GM23248 (cell line): ENCODE results near the gene ETV5. TPM values are rescaled to one million over a fixed set of nuclear protein-coding genes. Genes with fewer than 3 reads are reported as not detected.

Source experiments
- DNase-seq: peaks from one replicate; pipeline ENCODE4 v3.0.0-alpha.2; 2015
- H2AFZ ChIP-seq: fragments of 200-600 bp; sonication (generic); 2 replicates; pipeline ENCODE4 v1.6.1; 2016; ENCODE audit warnings: antibody characterized with exemption
- H3F3A ChIP-seq: fragments of 200-600 bp; sonication (generic); 2 replicates; pipeline ENCODE4 v1.6.1; 2016; ENCODE audit warnings: mild to moderate bottlenecking, antibody characterized with exemption, mixed run types; ENCODE audit not compliant: insufficient read depth
- H3K27ac ChIP-seq: fragments of 200-600 bp; sonication (generic); 2 replicates; pipeline ENCODE4 v1.5.1; 2016; ENCODE audit warnings: mild to moderate bottlenecking
- H3K27me3 ChIP-seq: fragments of 200-600 bp; sonication (generic); replicated peaks from 2 replicates; pipeline ENCODE4 v1.6.1; 2016; ENCODE audit warnings: mild to moderate bottlenecking; ENCODE audit not compliant: insufficient read depth
- H3K36me3 ChIP-seq: fragments of 200-600 bp; sonication (generic); 2 replicates; pipeline ENCODE4 v1.6.1; 2016; ENCODE audit warnings: low read depth, mild to moderate bottlenecking
- H3K4me1 ChIP-seq: fragments of 200-600 bp; sonication (generic); 2 replicates; pipeline ENCODE4 v1.6.1; 2016; ENCODE audit warnings: mild to moderate bottlenecking; ENCODE audit not compliant: insufficient read depth
- H3K4me2 ChIP-seq: fragments of 200-600 bp; sonication (generic); one replicate; pipeline ENCODE4 v1.6.1; 2016; ENCODE audit warnings: mild to moderate bottlenecking; ENCODE audit not compliant: unreplicated experiment
- H3K4me3 ChIP-seq: fragments of 200-600 bp; sonication (generic); 2 replicates; pipeline ENCODE4 v1.5.1; 2016; ENCODE audit warnings: mild to moderate bottlenecking
- H3K79me2 ChIP-seq: fragments of 200-600 bp; sonication (generic); 2 replicates; pipeline ENCODE4 v1.6.1; 2016; ENCODE audit warnings: mild to moderate bottlenecking; ENCODE audit not compliant: insufficient read depth
- H3K9ac ChIP-seq: fragments of 200-600 bp; sonication (generic); 2 replicates; pipeline ENCODE4 v1.6.1; 2016; ENCODE audit warnings: mild to moderate bottlenecking
- H3K9me2 ChIP-seq: fragments of 200-600 bp; sonication (generic); 2 replicates; pipeline ENCODE4 v1.6.1; 2016; ENCODE audit warnings: mixed run types, mild to moderate bottlenecking, moderate library complexity; ENCODE audit not compliant: insufficient read depth
- H3K9me3 ChIP-seq: fragments of 200-600 bp; sonication (generic); one replicate; pipeline ENCODE4 v1.6.1; 2017; ENCODE audit warnings: low read depth
- H4K20me1 ChIP-seq: fragments of 200-600 bp; sonication (generic); 2 replicates; pipeline ENCODE4 v1.6.0; 2016; ENCODE audit not compliant: insufficient read depth
- EZH2 ChIP-seq: fragments of 200-600 bp; sonication (generic); IDR thresholded peaks from 2 replicates; pipeline ENCODE4 v1.6.1; 2018; ENCODE audit warnings: antibody characterized with exemption, mild to moderate bottlenecking; ENCODE audit not compliant: insufficient read depth, poor library complexity, severe bottlenecking
- EZH2phosphoT487 ChIP-seq: fragments of 200-600 bp; sonication (generic); IDR thresholded peaks from 2 replicates; pipeline ENCODE4 v1.6.1; 2018; ENCODE audit warnings: antibody characterized with exemption, moderate library complexity, mild to moderate bottlenecking, low read depth; ENCODE audit not compliant: insufficient read depth
- WGBS, 2 experiments: methylation state at CpG; one replicate each; pipeline ENCODE4 v1.1.6; 2015 to 2017; ENCODE audit warnings: low lambda C conversion rate in 2 of 2, low coverage in 1 of 2; ENCODE audit errors: missing lambda C conversion rate in 2 of 2; 5-methylcytosine and 5-hydroxymethylcytosine counted together
- in situ Hi-C: fragments of 300-500 bp; cut with MboI; formaldehyde crosslinking; loops from 2 replicates; pipeline ENCODE4 v1.15.0; 2020
- polyA plus RNA-seq: library from polyadenylated mRNA; unstranded; fragments of >200 nt; fragmentation: Nextera tagmentation; extraction: Ambion mirVana; gene quantifications from 2 replicates; pipeline ENCODE4 v1.2.1, GENCODE V29; 2016
- total RNA-seq: library from RNA; depleted of rRNA; stranded (reverse); fragments of >200 nt; shearing (Covaris generic); gene quantifications from 2 replicates; pipeline ENCODE4 v1.2.3, GENCODE V29; 2014

Gene ETV5
- total and polyA plus RNA-seq, 2 experiments from 2014 or later = 44.0 to 47.5 TPM

DNA sequence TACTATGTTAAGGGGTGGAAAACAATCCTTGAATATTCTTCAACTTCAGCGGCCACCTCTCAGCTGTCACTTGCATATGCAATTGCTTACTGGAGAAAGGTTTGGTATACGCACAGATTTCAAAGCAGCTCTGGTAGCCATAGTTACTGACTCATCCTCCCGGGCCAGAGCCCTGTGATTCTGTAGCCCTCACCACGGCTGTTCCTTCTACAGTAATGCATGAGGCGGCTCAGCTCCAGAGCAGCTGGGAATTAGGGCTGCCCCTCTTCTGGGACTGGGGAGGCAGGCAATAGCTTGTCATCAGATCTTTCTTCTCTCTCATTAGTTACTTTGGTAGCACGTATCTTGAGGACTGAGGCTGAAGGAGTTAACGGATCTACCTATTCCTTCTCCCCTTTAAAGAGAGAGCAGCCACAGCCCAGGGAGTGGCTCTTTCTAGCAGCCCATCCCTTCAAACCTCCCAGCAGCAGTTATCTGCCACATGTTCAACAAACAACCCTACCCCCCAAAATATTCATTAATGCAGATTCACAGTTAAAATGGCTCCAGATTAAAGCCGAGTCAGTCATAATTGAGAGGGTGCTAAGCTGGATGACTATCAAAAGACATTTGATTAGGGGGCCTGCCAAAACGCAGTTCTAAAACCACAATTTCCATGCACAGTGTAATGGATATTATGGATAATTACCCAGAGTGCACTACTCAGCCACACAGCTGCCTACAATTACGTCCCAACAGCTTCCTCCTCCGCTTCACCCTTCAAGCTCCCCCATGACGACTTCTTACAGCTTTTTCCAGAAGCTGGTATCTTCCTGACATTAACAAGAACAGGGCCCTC lies 54.7 kb downstream of the ETV5 start:
- Histone ChIP-seq H3K4me2 (no peak overlapping the region), H4K20me1 (no peaks in the 10 kb centered on the region), H3K79me2 (no peaks in the 10 kb centered on the region), H3F3A (peaks cover 9% of the 10 kb centered on the region), H3K9ac (no peak overlapping the region), H3K27ac (no peak overlapping the region), H3K27me3 (no peaks in the 10 kb centered on the region), H3K36me3 (peaks cover 50% of the 10 kb centered on the region), H3K9me2 (no peaks in the 10 kb centered on the region), H3K4me1 (peaks cover 7% of the 10 kb centered on the region; the same call in 1 of the 2 replicates), H3K9me3 (no peaks in the 10 kb centered on the region), H3K4me3 (no peak overlapping the region), H2AFZ (no peak overlapping the region)
- WGBS, 2 experiments = 77 to 79% methylated on average over 12 of the region's 12 CpGs
- DNase-seq = peak; percentile 13
- TF ChIP-seq EZH2 (no peak), EZH2phosphoT487 (no peak)
- in situ Hi-C loops = no loop called here

DNA sequence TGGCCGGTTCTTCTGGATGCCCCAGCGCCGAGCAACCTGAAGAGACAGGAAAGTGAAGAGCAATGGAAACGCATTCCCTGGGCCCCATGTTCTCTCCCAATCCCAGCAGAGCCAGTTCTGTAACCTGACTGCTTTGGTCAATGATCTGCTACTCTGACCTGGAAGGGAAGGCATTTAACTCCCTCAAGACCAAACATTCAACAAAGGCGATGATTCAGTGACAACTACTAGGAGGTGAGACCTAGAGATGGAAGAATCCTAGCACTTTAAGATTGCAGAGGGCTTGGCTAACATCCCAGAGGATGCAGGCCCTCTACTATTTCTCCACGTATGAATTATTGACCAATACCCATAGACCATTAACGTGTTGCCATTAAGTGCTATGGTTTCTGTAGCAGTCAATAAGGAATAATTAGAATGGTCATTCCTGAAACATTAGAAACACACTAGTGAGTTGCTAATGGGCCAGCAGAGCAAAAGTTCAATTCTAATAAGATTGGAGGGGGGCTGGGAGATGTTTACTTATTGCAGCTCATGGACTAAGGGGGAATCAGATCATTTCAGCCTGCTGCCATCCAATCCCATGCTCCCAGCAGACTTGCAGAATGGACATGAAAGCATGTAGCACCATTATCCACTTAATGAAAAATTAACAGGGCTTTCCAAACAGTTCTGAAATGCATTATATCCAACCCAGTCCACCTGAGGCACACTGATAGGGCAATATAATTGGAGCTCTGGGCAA lies 56.6 kb downstream of the ETV5 start:
- Histone ChIP-seq H2AFZ (no peak overlapping the region), H3K9me3 (no peaks in the 10 kb centered on the region), H3K4me2 (no peak overlapping the region), H3F3A (no peaks in the 10 kb centered on the region), H3K4me3 (no peak overlapping the region), H3K36me3 (peaks cover 53% of the 10 kb centered on the region), H3K27ac (no peak overlapping the region), H3K27me3 (no peaks in the 10 kb centered on the region), H3K4me1 (0 out of 2 replicates have a peak, but pooled peaks cover 2% of the 10 kb centered on the region), H3K9me2 (no peaks in the 10 kb centered on the region), H3K79me2 (no peaks in the 10 kb centered on the region), H3K9ac (no peak overlapping the region), H4K20me1 (no peaks in the 10 kb centered on the region)
- 82 to 93% methylated on average over 7 of the region's 7 CpGs for WGBS, 2 experiments
- DNase-seq = no peak
- in situ Hi-C loops = no loop called here
- TF ChIP-seq EZH2 (no peak), EZH2phosphoT487 (no peak)

DNA sequence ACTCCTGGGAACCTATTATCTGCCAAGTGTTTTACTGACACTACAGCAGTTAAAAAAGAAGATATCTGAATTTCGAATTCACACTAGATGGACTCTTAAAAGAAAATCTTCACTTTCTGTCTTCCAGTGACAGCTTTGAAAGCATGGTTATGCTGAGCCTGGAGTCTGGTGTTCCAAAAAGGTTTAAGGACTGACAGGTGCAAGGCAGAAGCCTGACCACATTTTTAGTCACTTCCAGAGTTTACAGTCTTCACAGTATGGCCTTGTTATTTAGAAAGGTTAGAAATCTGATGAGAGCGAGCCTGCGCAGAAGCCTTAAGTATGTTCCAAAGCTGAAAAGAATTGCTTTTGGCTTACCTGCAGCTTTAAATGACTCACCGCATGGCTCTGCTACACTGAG lies 59.9 kb downstream of the ETV5 start:
- no peaks in the 10 kb centered on the region for H3K9me3 ChIP-seq
- no peak for DNase-seq

DNA sequence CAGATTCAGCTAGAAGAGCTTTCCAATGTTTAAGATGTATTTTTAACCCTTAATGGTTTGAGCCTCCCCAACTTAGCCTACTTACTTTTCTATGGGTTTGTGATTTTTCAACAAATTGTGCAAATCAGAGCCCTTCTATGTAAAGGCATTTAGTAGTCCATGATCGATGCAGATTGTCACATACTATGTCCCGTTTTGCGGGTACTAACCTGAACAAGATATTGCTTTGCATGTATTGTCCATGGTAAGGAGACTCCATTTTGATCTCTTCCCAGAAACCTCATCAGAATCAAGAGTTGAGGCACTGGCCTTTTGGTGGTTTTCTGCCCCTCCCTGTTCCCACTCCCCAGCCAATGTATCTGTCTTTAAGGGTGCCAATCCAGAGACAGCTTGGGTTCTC lies 60.8 kb downstream of the ETV5 start:
- DNase-seq = no peak
- no peak for TF ChIP-seq EZH2
- no peak for TF ChIP-seq EZH2phosphoT487
- Histone ChIP-seq H3K27me3 (no peaks in the 10 kb centered on the region), H3F3A (no peaks in the 10 kb centered on the region), H3K9ac (no peak overlapping the region), H2AFZ (no peak overlapping the region), H4K20me1 (no peaks in the 10 kb centered on the region), H3K4me2 (no peak overlapping the region), H3K4me3 (no peak overlapping the region), H3K36me3 (peaks cover 35% of the 10 kb centered on the region), H3K9me2 (no peaks in the 10 kb centered on the region), H3K9me3 (no peaks in the 10 kb centered on the region), H3K4me1 (no peaks in the 10 kb centered on the region), H3K79me2 (no peaks in the 10 kb centered on the region), H3K27ac (no peak overlapping the region)
- in situ Hi-C loops = no loop called here
- 98 to 100% methylated on average over 3 of the region's 3 CpGs for WGBS, 2 experiments

More for the DNA sequence above, 59.9 kb downstream of the ETV5 start:
- Histone ChIP-seq H3K9me2 (no peaks in the 10 kb centered on the region), H3K4me3 (no peak overlapping the region), H3K27ac (no peak overlapping the region), H3K4me2 (no peak overlapping the region), H3K9ac (no peak overlapping the region), H4K20me1 (no peaks in the 10 kb centered on the region), H3K27me3 (no peaks in the 10 kb centered on the region), H3F3A (no peaks in the 10 kb centered on the region), H3K36me3 (peaks cover 39% of the 10 kb centered on the region), H3K4me1 (no peaks in the 10 kb centered on the region), H3K79me2 (no peaks in the 10 kb centered on the region), H2AFZ (no peak overlapping the region)
- in situ Hi-C loops = no loop called here
- WGBS, 2 experiments = 96 to 98% methylated on average over 4 of the region's 4 CpGs
- TF ChIP-seq EZH2phosphoT487 (no peak), EZH2 (no peak)
